Amniotic epithelial cell (primary cell): ENCODE measurements around the gene DOCK4.
"Not testable (repeated sequence)": the region's sequence is repeated elsewhere in the genome, so short reads cannot be mapped to it uniquely, and the experiment has no call there.

Experiments
- DNase-seq: peaks from one replicate; pipeline ENCODE4 v3.0.0-alpha.2; 2010; ENCODE audit warnings: low read depth

Gene DOCK4

GRCh38 chr7:112136271-112137008 is 69.8 kb downstream of the DOCK4 start:
- DNase-seq = peak; percentile 94

GRCh38 chr7:112135815-112136214 is 70.4 kb downstream of the DOCK4 start:
- no peak for DNase-seq

GRCh38 chr7:112134039-112134438 is 72.2 kb downstream of the DOCK4 start:
- DNase-seq = no peak

GRCh38 chr7:112133328-112133727 is 72.9 kb downstream of the DOCK4 start:
- no peak for DNase-seq

GRCh38 chr7:112132051-112132694 is 74.0 kb downstream of the DOCK4 start:
- no peak for DNase-seq

GRCh38 chr7:112130729-112131410 is 75.3 kb downstream of the DOCK4 start:
- no peak for DNase-seq

- no peak for DNase-seq
Observed at GRCh38 chr7:112129655-112130323, 76.4 kb downstream of the DOCK4 start.

- DNase-seq = not testable (repeated sequence)
Observed at GRCh38 chr7:112128461-112129425, 77.5 kb downstream of the DOCK4 start.

GRCh38 chr7:112128041-112128440 is 78.2 kb downstream of the DOCK4 start:
- DNase-seq = not testable (repeated sequence)

GRCh38 chr7:112125250-112125649 is 80.9 kb downstream of the DOCK4 start:
- no peak for DNase-seq

GRCh38 chr7:112124061-112124766 is 82.0 kb downstream of the DOCK4 start:
- DNase-seq = peak; percentile 33

- no peak for DNase-seq
Observed at GRCh38 chr7:112122798-112123197, 83.4 kb downstream of the DOCK4 start.

GRCh38 chr7:112122144-112122543 is 84.1 kb downstream of the DOCK4 start:
- DNase-seq = no peak

GRCh38 chr7:112121318-112121717 is 84.9 kb downstream of the DOCK4 start:
- no peak for DNase-seq

GRCh38 chr7:112120696-112121217 is 85.4 kb downstream of the DOCK4 start:
- DNase-seq = no peak

- no peak for DNase-seq
Observed at GRCh38 chr7:112118581-112119566, 87.3 kb downstream of the DOCK4 start.

GRCh38 chr7:112116894-112117293 is 89.3 kb downstream of the DOCK4 start:
- DNase-seq = no peak

GRCh38 chr7:112116358-112116757 is 89.8 kb downstream of the DOCK4 start:
- DNase-seq = no peak

- no peak for DNase-seq
Observed at GRCh38 chr7:112115880-112116279, 90.3 kb downstream of the DOCK4 start.
